T-helper 17 cell (primary cell): Measurements from ENCODE around the gene TNFRSF18. TPM values are rescaled to one million over a fixed set of nuclear protein-coding genes. Genes with fewer than 3 reads are reported as not detected.

Experiments
- ATAC-seq: fragments of 150-1000 bp; cut with Tn5 transposase; 2 replicates; pipeline ENCODE4 v1.10.0; 2021; ENCODE audit warnings: mild to moderate bottlenecking, moderate library complexity
- DNase-seq, 3 donors: peaks; one replicate each; pipeline versions ENCODE4 v3.0.0 to v3.0.0-alpha.2; 2020 to 2021
- H3K9me3 ChIP-seq: one replicate; pipeline ENCODE4 v1.7.0; 2013; ENCODE audit warnings: low read length, mild to moderate bottlenecking; ENCODE audit not compliant: control insufficient read depth, poor library complexity, severe bottlenecking
- H3K27ac Mint-ChIP-seq: one replicate; pipeline ENCODE4 v1.8.0; 2022; ENCODE audit warnings: mild to moderate bottlenecking, moderate library complexity, mixed read lengths
- H3K27me3 Mint-ChIP-seq: one replicate; pipeline ENCODE4 v1.8.0; 2022; ENCODE audit warnings: mixed read lengths
- H3K36me3 Mint-ChIP-seq: one replicate; pipeline ENCODE4 v1.8.0; 2022; ENCODE audit warnings: low read depth, mixed read lengths
- H3K4me1 Mint-ChIP-seq: one replicate; pipeline ENCODE4 v1.8.0; 2022; ENCODE audit warnings: mild to moderate bottlenecking, mixed read lengths
- H3K4me3 Mint-ChIP-seq: one replicate; pipeline ENCODE4 v1.8.0; 2022; ENCODE audit warnings: mild to moderate bottlenecking, moderate library complexity, mixed read lengths
- total RNA-seq, 4 donors: library from RNA in 2 of 4; stranded (reverse) in 2 of 4; gene quantifications; one replicate each; pipeline ENCODE4 v1.2.3 and lab custom pipeline; 2022 to 2026

Gene TNFRSF18
- total RNA-seq, 2 donors from 2014 or later: 47.9 to 80.4 TPM

GRCh38 chr1:1236945-1237873, 30.8 kb upstream of the TNFRSF18 start:
- no peak for DNase-seq
- H3K9me3 ChIP-seq: no peaks in the 10 kb centered on the region
- no peak overlapping the region for H3K27ac Mint-ChIP-seq
- peaks cover 12% of the 10 kb centered on the region for H3K4me1 Mint-ChIP-seq
- H3K27me3 Mint-ChIP-seq: no peaks in the 10 kb centered on the region
- no peak overlapping the region for H3K4me3 Mint-ChIP-seq
- no peaks in the 10 kb centered on the region for H3K36me3 Mint-ChIP-seq
- no peak for ATAC-seq

- no peaks in the 10 kb centered on the region for H3K9me3 ChIP-seq
- Mint-ChIP-seq H3K4me1 (peaks cover 12% of the 10 kb centered on the region), H3K4me3 (no peak overlapping the region), H3K27me3 (no peaks in the 10 kb centered on the region), H3K36me3 (peaks cover 2% of the 10 kb centered on the region), H3K27ac (no peak overlapping the region)
- DNase-seq: no peak
- no peak for ATAC-seq
Observed at GRCh38 chr1:1236176-1236763, 29.9 kb upstream of the TNFRSF18 start.

- H3K9me3 ChIP-seq: no peaks in the 10 kb centered on the region
- no peaks in the 10 kb centered on the region for H3K27me3 Mint-ChIP-seq
- DNase-seq: no peak
- H3K27ac Mint-ChIP-seq: peak overlapping the region; percentile 79
- H3K36me3 Mint-ChIP-seq: peaks cover 2% of the 10 kb centered on the region
- peaks cover 17% of the 10 kb centered on the region for H3K4me1 Mint-ChIP-seq
- H3K4me3 Mint-ChIP-seq: peak overlapping the region; percentile 31
- ATAC-seq: no peak
Observed at GRCh38 chr1:1235016-1235744, 28.8 kb upstream of the TNFRSF18 start.

- peak overlapping the region; percentile 79 for H3K27ac Mint-ChIP-seq
- DNase-seq: no peak
- no peaks in the 10 kb centered on the region for H3K9me3 ChIP-seq
- peaks cover 2% of the 10 kb centered on the region for H3K36me3 Mint-ChIP-seq
- peak overlapping the region; percentile 88 for H3K4me3 Mint-ChIP-seq
- H3K4me1 Mint-ChIP-seq: peaks cover 25% of the 10 kb centered on the region
- no peak for ATAC-seq
- H3K27me3 Mint-ChIP-seq: no peaks in the 10 kb centered on the region
Observed at GRCh38 chr1:1234180-1234808, 27.9 kb upstream of the TNFRSF18 start.

- ATAC-seq (no peak), DNase-seq (no peak)
- H3K36me3 Mint-ChIP-seq: peaks cover 2% of the 10 kb centered on the region
- peaks cover 25% of the 10 kb centered on the region for H3K4me1 Mint-ChIP-seq
- H3K27me3 Mint-ChIP-seq: no peaks in the 10 kb centered on the region
- H3K27ac Mint-ChIP-seq: peak overlapping the region; percentile 79
- peak overlapping the region; percentile 88 for H3K4me3 Mint-ChIP-seq
- H3K9me3 ChIP-seq: no peaks in the 10 kb centered on the region
Observed at GRCh38 chr1:1233567-1233892, 27.1 kb upstream of the TNFRSF18 start.

- DNase-seq (no peak), ATAC-seq (no peak)
- H3K9me3 ChIP-seq: no peaks in the 10 kb centered on the region
- peaks cover 2% of the 10 kb centered on the region for H3K36me3 Mint-ChIP-seq
- H3K27me3 Mint-ChIP-seq: no peaks in the 10 kb centered on the region
- H3K4me1 Mint-ChIP-seq: peaks cover 25% of the 10 kb centered on the region
- H3K4me3 Mint-ChIP-seq: peak overlapping the region; percentile 88
- peak overlapping the region; percentile 79 for H3K27ac Mint-ChIP-seq
Observed at GRCh38 chr1:1232796-1233566, 26.6 kb upstream of the TNFRSF18 start.

- peak within 1 kb of the TSS; percentile 94 for H3K27ac Mint-ChIP-seq
- H3K4me1 Mint-ChIP-seq: peaks cover 25% of the 10 kb centered on the region
- peak within 1 kb of the TSS; percentile 91 for H3K4me3 Mint-ChIP-seq
- H3K9me3 ChIP-seq: no peaks in the 10 kb centered on the region
- ATAC-seq (no peak), DNase-seq (no peak)
- peaks cover 2% of the 10 kb centered on the region for H3K36me3 Mint-ChIP-seq
- H3K27me3 Mint-ChIP-seq: no peaks in the 10 kb centered on the region
Observed at GRCh38 chr1:1232208-1232795, 25.9 kb upstream of the TNFRSF18 start, which contains the start of gene B3GALT6. Gene B3GALT6 (plus strand): TSS chr1:1232237. CDS start chr1:1232279, 42 bp downstream.

- Mint-ChIP-seq H3K4me3 (peak within 1 kb of the TSS; percentile 91), H3K4me1 (peaks cover 25% of the 10 kb centered on the region), H3K27ac (peak within 1 kb of the TSS; percentile 94), H3K27me3 (no peaks in the 10 kb centered on the region), H3K36me3 (peaks cover 2% of the 10 kb centered on the region)
- ATAC-seq (peak; percentile 96), DNase-seq (peak; percentile 94 to 96 (median 96))
- no peaks in the 10 kb centered on the region for H3K9me3 ChIP-seq
Observed at GRCh38 chr1:1231400-1232207, 25.2 kb upstream of the TNFRSF18 start, which contains the start of gene SDF4. Gene SDF4 (minus strand): TSS chr1:1232001. CDS start chr1:1228772, 3,229 bp downstream.

- no peaks in the 10 kb centered on the region for H3K9me3 ChIP-seq
- no peaks in the 10 kb centered on the region for H3K27me3 Mint-ChIP-seq
- ATAC-seq (no peak), DNase-seq (no peak)
- H3K27ac Mint-ChIP-seq: peak overlapping the region; percentile 94
- peaks cover 2% of the 10 kb centered on the region for H3K36me3 Mint-ChIP-seq
- peak overlapping the region; percentile 91 for H3K4me3 Mint-ChIP-seq
- peaks cover 26% of the 10 kb centered on the region for H3K4me1 Mint-ChIP-seq
Observed at GRCh38 chr1:1230656-1231399, 24.4 kb upstream of the TNFRSF18 start.

- Mint-ChIP-seq H3K27me3 (no peaks in the 10 kb centered on the region), H3K4me3 (peak overlapping the region; percentile 91), H3K27ac (peak overlapping the region; percentile 94), H3K4me1 (peaks cover 28% of the 10 kb centered on the region), H3K36me3 (peaks cover 2% of the 10 kb centered on the region)
- no peaks in the 10 kb centered on the region for H3K9me3 ChIP-seq
- DNase-seq: no peak
- no peak for ATAC-seq
Observed at GRCh38 chr1:1229770-1230169, 23.4 kb upstream of the TNFRSF18 start.
